ENCODE data around the gene OR4C3. TPM values are rescaled to one million over a fixed set of nuclear protein-coding genes. Genes with fewer than 3 reads are reported as not detected.

Gene OR4C3
- total and polyA plus RNA-seq, 5 experiments from 2014 or later = not detected

Other genes with a start within 250 kb of the OR4C3 start
- not detected for gene OR4B1, start 108.1 kb upstream of the OR4C3 start, total RNA-seq
- gene OR4B1, start 108.1 kb upstream of the OR4C3 start, polyA plus RNA-seq = not detected
- not detected for gene OR4X2, start 79.8 kb upstream of the OR4C3 start, total RNA-seq
- gene OR4X2, start 79.8 kb upstream of the OR4C3 start, polyA plus RNA-seq = not detected
- not detected for gene OR4X1, start 61.1 kb upstream of the OR4C3 start, total RNA-seq
- gene OR4X1, start 61.1 kb upstream of the OR4C3 start, polyA plus RNA-seq = not detected
- not detected for gene OR4S1, start 18.7 kb upstream of the OR4C3 start, total RNA-seq
- gene OR4S1, start 18.7 kb upstream of the OR4C3 start, polyA plus RNA-seq = not detected
- not detected for gene OR4C5, start 41.5 kb downstream of the OR4C3 start, total RNA-seq
- not detected for gene OR4C5, start 41.5 kb downstream of the OR4C3 start, polyA plus RNA-seq
- not detected for gene OR4A47, start 163.9 kb downstream of the OR4C3 start, total RNA-seq
- gene OR4A47, start 163.9 kb downstream of the OR4C3 start, polyA plus RNA-seq = not detected

Measured in naive thymus-derived CD8-positive, alpha-beta T cell (primary cell).